ENCODE measurements around the gene TCEA3.

The TCEA3 gene

DNA sequence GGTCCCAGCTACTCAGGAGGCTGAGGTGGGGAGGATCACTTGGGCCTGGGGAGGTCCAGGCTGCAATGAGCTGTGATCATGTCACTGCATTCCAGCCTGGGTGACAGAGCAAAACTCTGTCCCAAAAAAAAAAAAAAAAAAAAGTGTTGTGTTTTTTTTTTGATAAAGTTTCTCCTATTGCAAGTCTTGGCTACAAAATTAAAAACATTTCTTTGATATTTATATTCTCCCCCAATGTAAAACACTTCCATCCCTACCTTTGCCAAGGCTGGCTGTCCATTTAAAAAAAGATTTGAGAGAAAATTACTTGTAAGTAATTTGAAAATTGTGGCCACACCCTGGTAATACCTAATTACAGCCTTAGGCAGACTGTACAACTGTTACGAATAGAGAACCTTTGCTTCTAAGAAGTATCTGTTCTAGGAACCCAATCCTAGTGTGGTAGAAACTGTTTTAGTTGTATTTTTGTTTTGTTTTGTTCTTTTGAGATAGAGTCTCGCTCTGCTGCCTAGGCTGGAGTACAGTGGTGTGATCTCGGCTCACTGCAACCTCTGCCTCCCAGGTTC is 66.2 kb downstream of the TCEA3 start:
- peaks cover 31 to 34% of the 10 kb centered on the region in 2 donors for H3K9me3 ChIP-seq (ENCODE audit: control insufficient read depth in 2 of 2, low read length in 2 of 2)
- H3K4me1 ChIP-seq (ENCODE audit: control insufficient read depth in 2 of 2, insufficient read depth in 2 of 2, low read length in 2 of 2), result no peaks in the 10 kb centered on the region
- H3K36me3 ChIP-seq (ENCODE audit: control insufficient read depth in 2 of 2, insufficient read depth in 2 of 2, low read length in 2 of 2), result peaks cover 34% of the 10 kb centered on the region in 2 donors
- no peak overlapping the region for H3K4me3 ChIP-seq (ENCODE audit: low read length in 2 of 2)
- H3K27ac ChIP-seq (ENCODE audit: low read depth in 2 of 2, low read length in 2 of 2), result no peak overlapping the region
- no peaks in the 10 kb centered on the region for H3K27me3 ChIP-seq (ENCODE audit: control insufficient read depth in 2 of 2, insufficient read depth in 2 of 2, low read length in 2 of 2)
- no peak overlapping the region for H3K9ac ChIP-seq (ENCODE audit: low read depth in 1 of 2, low read length in 2 of 2)

DNA sequence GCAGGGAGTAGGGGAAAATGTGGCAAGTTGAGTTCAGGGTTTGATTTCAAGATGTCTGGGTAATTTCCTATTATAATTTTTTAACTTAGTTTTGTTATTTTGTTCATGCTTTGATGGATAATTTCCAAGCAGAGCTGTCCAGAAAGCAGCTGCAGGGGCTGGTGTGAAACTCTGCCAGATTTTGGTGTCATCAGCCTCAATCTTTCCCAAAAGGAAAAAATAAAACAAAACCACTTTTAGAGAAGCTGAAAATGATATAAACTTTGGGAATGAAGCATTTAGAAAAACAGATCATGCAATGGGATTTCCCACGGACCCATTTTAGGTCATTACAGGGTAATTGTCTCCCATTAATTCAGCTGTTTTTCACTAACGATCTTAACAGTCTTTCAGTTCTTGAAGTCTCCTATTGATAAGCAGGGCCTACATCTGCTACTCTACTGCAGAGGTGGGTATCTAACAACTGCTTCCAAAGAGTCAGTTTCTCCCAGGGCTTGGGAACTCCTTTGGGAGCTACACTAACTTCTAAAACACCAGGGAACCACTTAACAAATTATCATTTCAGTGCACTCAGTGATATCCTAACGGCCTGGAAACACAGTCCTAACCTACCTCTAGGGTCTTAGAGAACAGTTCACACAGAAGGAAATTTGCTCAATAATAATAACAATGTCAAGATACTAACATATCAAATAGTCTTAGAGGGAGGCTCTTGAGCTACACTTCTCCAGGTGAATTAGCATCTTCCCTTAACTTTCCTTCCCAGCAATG is 67.2 kb downstream of the TCEA3 start:
- Histone ChIP-seq H3K27me3 (ENCODE audit: control insufficient read depth in 2 of 2, insufficient read depth in 2 of 2, low read length in 2 of 2) (no peaks in the 10 kb centered on the region), H3K4me3 (ENCODE audit: low read length in 2 of 2) (no peak overlapping the region), H3K36me3 (ENCODE audit: control insufficient read depth in 2 of 2, insufficient read depth in 2 of 2, low read length in 2 of 2) (peaks cover 24 to 26% of the 10 kb centered on the region in 2 donors), H3K9me3 (ENCODE audit: control insufficient read depth in 2 of 2, low read length in 2 of 2) (peaks cover 20 to 24% of the 10 kb centered on the region in 2 donors), H3K9ac (ENCODE audit: low read depth in 1 of 2, low read length in 2 of 2) (no peak overlapping the region), H3K4me1 (ENCODE audit: control insufficient read depth in 2 of 2, insufficient read depth in 2 of 2, low read length in 2 of 2) (no peaks in the 10 kb centered on the region), H3K27ac (ENCODE audit: low read depth in 2 of 2, low read length in 2 of 2) (no peak overlapping the region)

DNA sequence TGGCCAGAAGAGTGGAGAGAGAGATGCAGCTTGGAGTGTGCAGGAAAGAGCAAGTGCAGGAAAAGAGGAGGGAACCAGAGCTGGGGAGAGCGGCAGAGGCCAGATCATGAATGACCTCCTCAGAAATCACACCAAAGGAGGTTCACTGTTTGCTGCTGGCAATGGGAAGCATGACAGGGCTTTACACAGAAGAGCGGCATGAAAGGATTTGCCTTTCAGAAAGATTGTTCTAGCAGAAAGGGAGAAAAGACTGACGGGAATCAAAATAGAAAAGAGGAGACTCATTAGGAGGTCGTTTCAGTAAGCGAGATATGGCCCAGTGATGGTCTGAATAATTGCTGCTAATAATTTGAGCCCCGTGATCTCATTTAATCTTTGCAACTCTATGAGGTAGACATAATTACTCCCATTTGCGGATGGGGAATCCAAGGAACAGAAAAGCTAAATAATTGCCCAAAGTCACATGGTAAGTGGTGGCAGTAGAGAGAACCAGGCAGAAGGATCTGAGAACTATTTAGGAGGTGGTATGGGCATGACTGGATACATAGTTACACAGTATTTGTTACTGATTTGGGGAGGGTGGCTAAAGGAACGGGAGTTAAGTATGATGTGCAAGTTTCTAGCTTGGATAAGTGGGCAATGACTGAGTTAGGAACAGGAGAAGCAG is 67.9 kb downstream of the TCEA3 start:
- no peaks in the 10 kb centered on the region for H3K4me1 ChIP-seq (ENCODE audit: control insufficient read depth in 2 of 2, insufficient read depth in 2 of 2, low read length in 2 of 2)
- no peaks in the 10 kb centered on the region for H3K27me3 ChIP-seq (ENCODE audit: control insufficient read depth in 2 of 2, insufficient read depth in 2 of 2, low read length in 2 of 2)
- H3K27ac ChIP-seq (ENCODE audit: low read depth in 2 of 2, low read length in 2 of 2), result no peak overlapping the region
- no peak overlapping the region for H3K9ac ChIP-seq (ENCODE audit: low read depth in 1 of 2, low read length in 2 of 2)
- H3K9me3 ChIP-seq (ENCODE audit: control insufficient read depth in 2 of 2, low read length in 2 of 2), result peaks cover 13 to 16% of the 10 kb centered on the region in 2 donors
- H3K36me3 ChIP-seq (ENCODE audit: control insufficient read depth in 2 of 2, insufficient read depth in 2 of 2, low read length in 2 of 2), result peaks cover 17 to 19% of the 10 kb centered on the region in 2 donors
- H3K4me3 ChIP-seq (ENCODE audit: low read length in 2 of 2), result no peak overlapping the region

- H3K27ac ChIP-seq (ENCODE audit: low read depth in 2 of 2, low read length in 2 of 2), result no peak overlapping the region
- H3K36me3 ChIP-seq (ENCODE audit: control insufficient read depth in 2 of 2, insufficient read depth in 2 of 2, low read length in 2 of 2), result no peaks in the 10 kb centered on the region
- no peaks in the 10 kb centered on the region for H3K9me3 ChIP-seq (ENCODE audit: control insufficient read depth in 2 of 2, low read length in 2 of 2)
- H3K27me3 ChIP-seq (ENCODE audit: control insufficient read depth in 2 of 2, insufficient read depth in 2 of 2, low read length in 2 of 2), result no peaks in the 10 kb centered on the region
- no peak overlapping the region for H3K4me3 ChIP-seq (ENCODE audit: low read length in 2 of 2)
- no peak overlapping the region for H3K9ac ChIP-seq (ENCODE audit: low read depth in 1 of 2, low read length in 2 of 2)
- H3K4me1 ChIP-seq (ENCODE audit: control insufficient read depth in 2 of 2, insufficient read depth in 2 of 2, low read length in 2 of 2), result no peaks in the 10 kb centered on the region
Observed at GRCh38 chr1:23354245-23354644, 70.3 kb downstream of the TCEA3 start.

DNA sequence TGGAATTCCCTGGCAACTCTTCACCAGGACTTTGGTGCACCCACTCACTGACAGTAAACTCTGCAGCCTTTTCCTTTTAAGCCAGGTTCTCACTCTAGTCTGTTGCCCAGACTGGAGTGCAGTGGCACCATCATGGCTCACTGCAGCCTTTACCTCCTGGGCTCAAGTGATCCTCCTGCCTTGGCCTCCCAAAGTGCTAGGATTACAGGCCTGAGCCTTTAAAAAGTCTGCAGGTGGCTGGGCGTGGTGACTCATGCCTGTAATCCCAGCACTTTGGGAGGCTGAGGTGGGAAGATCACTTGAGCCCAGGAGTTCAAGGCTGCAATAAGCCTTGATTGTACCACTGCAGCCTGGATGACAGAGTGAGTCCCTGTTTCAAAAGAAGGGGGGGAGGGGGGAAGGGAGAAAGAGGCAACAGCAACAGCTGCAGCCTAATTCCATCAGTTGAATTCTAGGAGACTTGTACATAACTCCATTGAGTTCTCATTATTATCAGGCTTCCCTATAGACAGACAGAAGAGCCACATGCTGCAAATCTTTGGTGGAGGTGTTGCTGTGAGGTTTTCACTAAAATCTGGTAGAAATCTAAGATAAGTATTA is 72.4 kb downstream of the TCEA3 start:
- Histone ChIP-seq H3K27ac (ENCODE audit: low read depth in 2 of 2, low read length in 2 of 2) (no peak overlapping the region), H3K9ac (ENCODE audit: low read depth in 1 of 2, low read length in 2 of 2) (no peak overlapping the region), H3K36me3 (ENCODE audit: control insufficient read depth in 2 of 2, insufficient read depth in 2 of 2, low read length in 2 of 2) (no peaks in the 10 kb centered on the region), H3K4me3 (ENCODE audit: low read length in 2 of 2) (no peak overlapping the region), H3K27me3 (ENCODE audit: control insufficient read depth in 2 of 2, insufficient read depth in 2 of 2, low read length in 2 of 2) (no peaks in the 10 kb centered on the region), H3K4me1 (ENCODE audit: control insufficient read depth in 2 of 2, insufficient read depth in 2 of 2, low read length in 2 of 2) (no peaks in the 10 kb centered on the region), H3K9me3 (ENCODE audit: control insufficient read depth in 2 of 2, low read length in 2 of 2) (no peaks in the 10 kb centered on the region)

DNA sequence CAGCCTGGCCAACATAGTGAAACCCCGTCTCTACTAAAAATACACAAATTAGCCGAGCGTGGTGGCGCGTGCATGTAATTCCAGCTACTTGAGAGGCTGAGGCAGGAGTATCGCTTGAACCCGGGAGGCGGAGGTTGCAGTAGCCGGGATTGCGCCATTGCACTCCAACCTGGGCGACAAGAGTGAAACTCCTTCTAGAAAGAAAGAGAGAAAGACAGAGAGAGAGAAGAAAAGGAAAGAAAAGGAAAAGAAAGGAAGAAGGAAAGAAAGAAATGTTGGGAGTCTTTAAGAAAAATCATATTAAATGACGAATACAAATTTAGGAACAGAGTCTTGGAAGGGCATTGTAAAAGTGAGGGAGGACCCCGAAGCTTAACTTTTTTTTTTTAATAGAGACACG is 78.6 kb downstream of the TCEA3 start:
- Histone ChIP-seq H3K9me3 (ENCODE audit: control insufficient read depth in 2 of 2, low read length in 2 of 2) (no peaks in the 10 kb centered on the region), H3K4me1 (ENCODE audit: control insufficient read depth in 2 of 2, insufficient read depth in 2 of 2, low read length in 2 of 2) (peaks cover 17 to 21% of the 10 kb centered on the region in 2 donors), H3K36me3 (ENCODE audit: control insufficient read depth in 2 of 2, insufficient read depth in 2 of 2, low read length in 2 of 2) (no peaks in the 10 kb centered on the region), H3K27ac (ENCODE audit: low read depth in 2 of 2, low read length in 2 of 2) (no peak overlapping the region), H3K4me3 (ENCODE audit: low read length in 2 of 2) (no peak overlapping the region), H3K27me3 (ENCODE audit: control insufficient read depth in 2 of 2, insufficient read depth in 2 of 2, low read length in 2 of 2) (no peaks in the 10 kb centered on the region), H3K9ac (ENCODE audit: low read depth in 1 of 2, low read length in 2 of 2) (no peak overlapping the region)

- no peaks in the 10 kb centered on the region for H3K36me3 ChIP-seq (ENCODE audit: control insufficient read depth in 2 of 2, insufficient read depth in 2 of 2, low read length in 2 of 2)
- peaks cover 20 to 29% of the 10 kb centered on the region in 2 donors for H3K4me1 ChIP-seq (ENCODE audit: control insufficient read depth in 2 of 2, insufficient read depth in 2 of 2, low read length in 2 of 2)
- H3K9me3 ChIP-seq (ENCODE audit: control insufficient read depth in 2 of 2, low read length in 2 of 2), result no peaks in the 10 kb centered on the region
- peak overlapping the region; percentile 83 to 93 for H3K9ac ChIP-seq (ENCODE audit: low read depth in 1 of 2, low read length in 2 of 2)
- peak overlapping the region; percentile 86 to 91 for H3K4me3 ChIP-seq (ENCODE audit: low read length in 2 of 2)
- no peaks in the 10 kb centered on the region for H3K27me3 ChIP-seq (ENCODE audit: control insufficient read depth in 2 of 2, insufficient read depth in 2 of 2, low read length in 2 of 2)
- H3K27ac ChIP-seq (ENCODE audit: low read depth in 2 of 2, low read length in 2 of 2), result peak overlapping the region; percentile 93 to 95
Observed at GRCh38 chr1:23344987-23345472, 79.5 kb downstream of the TCEA3 start.

DNA sequence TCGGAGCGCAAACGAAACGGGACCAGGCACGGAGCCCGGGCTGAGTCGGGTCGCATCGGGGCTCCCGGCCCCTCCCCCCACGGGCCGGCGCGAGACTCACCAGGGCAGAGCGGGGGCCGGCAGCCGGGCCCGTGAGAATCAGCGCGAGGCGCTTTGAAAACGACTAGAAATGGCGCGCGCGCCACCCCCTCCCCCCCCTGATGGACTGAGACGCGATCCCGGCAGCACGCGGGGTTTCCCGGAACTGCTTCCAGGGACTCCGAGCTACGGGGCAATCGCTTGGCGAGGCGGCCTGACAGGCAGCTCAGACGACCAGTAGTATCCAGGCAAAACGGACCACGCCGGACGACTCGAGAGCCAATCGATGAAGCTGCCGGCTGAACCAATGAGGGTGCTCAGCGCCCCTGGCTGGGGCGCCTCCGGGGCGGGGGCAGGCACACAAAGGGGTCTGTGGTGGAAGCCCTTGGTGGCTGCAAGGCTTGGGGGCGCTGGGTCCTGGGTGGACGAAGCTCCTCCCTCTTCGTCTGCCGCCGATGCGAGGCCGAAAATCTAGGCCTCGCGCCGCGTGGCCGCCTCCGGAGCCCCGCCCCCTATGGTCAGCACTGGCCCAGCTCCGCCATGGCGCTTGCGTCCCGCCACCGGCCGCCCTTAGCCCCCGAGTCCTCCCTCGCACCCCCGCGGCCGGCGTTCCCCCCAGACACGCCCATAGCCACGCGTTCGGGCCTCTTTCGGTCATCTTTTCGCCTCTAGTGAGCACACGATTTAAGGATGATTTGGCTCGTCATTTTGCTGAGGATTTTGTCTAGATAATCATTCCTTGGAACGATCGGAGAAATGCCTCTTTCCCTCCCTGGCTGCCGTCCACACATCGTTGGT is 80.2 kb downstream of the TCEA3 start, which contains the start of gene HNRNPR:
Gene HNRNPR (minus strand): TSS at position 174 of the 876 bp plus-strand sequence. CDS start 3,276 bp downstream, outside the sequence.
- Histone ChIP-seq H3K9me3 (ENCODE audit: control insufficient read depth in 2 of 2, low read length in 2 of 2) (no peaks in the 10 kb centered on the region), H3K4me1 (ENCODE audit: control insufficient read depth in 2 of 2, insufficient read depth in 2 of 2, low read length in 2 of 2) (peaks cover 20 to 29% of the 10 kb centered on the region in 2 donors), H3K36me3 (ENCODE audit: control insufficient read depth in 2 of 2, insufficient read depth in 2 of 2, low read length in 2 of 2) (no peaks in the 10 kb centered on the region), H3K27me3 (ENCODE audit: control insufficient read depth in 2 of 2, insufficient read depth in 2 of 2, low read length in 2 of 2) (no peaks in the 10 kb centered on the region), H3K27ac (ENCODE audit: low read depth in 2 of 2, low read length in 2 of 2) (peak within 1 kb of the TSS; percentile 93 to 95), H3K4me3 (ENCODE audit: low read length in 2 of 2) (peak within 1 kb of the TSS; percentile 86 to 91), H3K9ac (ENCODE audit: low read depth in 1 of 2, low read length in 2 of 2) (peak within 1 kb of the TSS; percentile 83 to 93)

All from mucosa of rectum (tissue), 2 donors.